ENCODE measurements around the gene FOXD4L1. TPM values are rescaled to one million over a fixed set of nuclear protein-coding genes. Genes with fewer than 3 reads are reported as not detected.
A peak's percentile ranks its signal among the peaks of the same experiment; 100 is the strongest.
"Not testable (repeated sequence)": the region's sequence is repeated elsewhere in the genome, so short reads cannot be mapped to it uniquely, and the experiment has no call there.

FOXD4L1 gene
- total RNA-seq, 4 donors from 2014 or later = not detected

- intact Hi-C loops (cut with DNase I; ENCODE audit: low total_unique reads); DNase-seq (ENCODE audit: low spot score in 2 of 2): not testable (repeated sequence)
- 1% methylated on average over 41 of the region's 64 CpGs; no CpG with 5 or more reads in 1 of the 2 donors for WGBS, 2 donors
- H3K4me3 ChIP-seq (ENCODE audit: low read depth, poor library complexity, severe bottlenecking) = peak overlapping the region; percentile 47
These were observed 43.6 kb downstream of the FOXD4L1 start for GRCh38 chr2:113541976-113542485.

GRCh38 chr2:113542529-113542928 is 44.1 kb downstream of the FOXD4L1 start:
- intact Hi-C loops (cut with DNase I; ENCODE audit: low total_unique reads); H3K4me3 ChIP-seq (ENCODE audit: low read depth, poor library complexity, severe bottlenecking); DNase-seq (ENCODE audit: low spot score in 2 of 2): not testable (repeated sequence)
- WGBS, 2 donors = 0 to 25% methylated on average over 2 of the region's 9 CpGs

Other genes with a start within 250 kb of the FOXD4L1 start
- gene PAX8, start 219.7 kb upstream of the FOXD4L1 start, total RNA-seq = 1 to 10 TPM in 3 of 4 donors, under 1 TPM in 1; 0.91 to 5.2 (median 4.3) TPM
- gene ZNG1B, start 61.0 kb upstream of the FOXD4L1 start, total RNA-seq = 10 to 100 TPM; 18.6 to 30.8 (median 24.1) TPM
- 10 to 100 TPM in 3 of 4 donors, 1 to 10 TPM in 1; 9.2 to 18.0 (median 12.1) TPM for gene RABL2A, start 128.6 kb downstream of the FOXD4L1 start, total RNA-seq